C4-2B (cell line): ENCODE data around the gene RPTOR.

Experiments used
- H3K27ac ChIP-seq: fragments of 450-650 bp; 2 replicates; pipeline ENCODE4 v1.5.1; 2017
- ZFX ChIP-seq: fragments of 450-650 bp; IDR thresholded peaks from 2 replicates; pipeline ENCODE4 v1.6.1; 2017
- TF ChIP-seq, protein P1 (sequence below): fragments of 450-650 bp; conservative IDR thresholded peaks from 2 replicates; pipeline ENCODE4 v1.5.1; 2017; ENCODE audit warnings: mild to moderate bottlenecking

RPTOR gene

GRCh38 chr17:80961541-80962330, 417.1 kb downstream of the RPTOR start:
- H3K27ac ChIP-seq: no peak overlapping the region
- no peak for TF ChIP-seq ZFX
- TF ChIP-seq, protein P1, sequence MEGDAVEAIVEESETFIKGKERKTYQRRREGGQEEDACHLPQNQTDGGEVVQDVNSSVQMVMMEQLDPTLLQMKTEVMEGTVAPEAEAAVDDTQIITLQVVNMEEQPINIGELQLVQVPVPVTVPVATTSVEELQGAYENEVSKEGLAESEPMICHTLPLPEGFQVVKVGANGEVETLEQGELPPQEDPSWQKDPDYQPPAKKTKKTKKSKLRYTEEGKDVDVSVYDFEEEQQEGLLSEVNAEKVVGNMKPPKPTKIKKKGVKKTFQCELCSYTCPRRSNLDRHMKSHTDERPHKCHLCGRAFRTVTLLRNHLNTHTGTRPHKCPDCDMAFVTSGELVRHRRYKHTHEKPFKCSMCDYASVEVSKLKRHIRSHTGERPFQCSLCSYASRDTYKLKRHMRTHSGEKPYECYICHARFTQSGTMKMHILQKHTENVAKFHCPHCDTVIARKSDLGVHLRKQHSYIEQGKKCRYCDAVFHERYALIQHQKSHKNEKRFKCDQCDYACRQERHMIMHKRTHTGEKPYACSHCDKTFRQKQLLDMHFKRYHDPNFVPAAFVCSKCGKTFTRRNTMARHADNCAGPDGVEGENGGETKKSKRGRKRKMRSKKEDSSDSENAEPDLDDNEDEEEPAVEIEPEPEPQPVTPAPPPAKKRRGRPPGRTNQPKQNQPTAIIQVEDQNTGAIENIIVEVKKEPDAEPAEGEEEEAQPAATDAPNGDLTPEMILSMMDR: no peak

DNA sequence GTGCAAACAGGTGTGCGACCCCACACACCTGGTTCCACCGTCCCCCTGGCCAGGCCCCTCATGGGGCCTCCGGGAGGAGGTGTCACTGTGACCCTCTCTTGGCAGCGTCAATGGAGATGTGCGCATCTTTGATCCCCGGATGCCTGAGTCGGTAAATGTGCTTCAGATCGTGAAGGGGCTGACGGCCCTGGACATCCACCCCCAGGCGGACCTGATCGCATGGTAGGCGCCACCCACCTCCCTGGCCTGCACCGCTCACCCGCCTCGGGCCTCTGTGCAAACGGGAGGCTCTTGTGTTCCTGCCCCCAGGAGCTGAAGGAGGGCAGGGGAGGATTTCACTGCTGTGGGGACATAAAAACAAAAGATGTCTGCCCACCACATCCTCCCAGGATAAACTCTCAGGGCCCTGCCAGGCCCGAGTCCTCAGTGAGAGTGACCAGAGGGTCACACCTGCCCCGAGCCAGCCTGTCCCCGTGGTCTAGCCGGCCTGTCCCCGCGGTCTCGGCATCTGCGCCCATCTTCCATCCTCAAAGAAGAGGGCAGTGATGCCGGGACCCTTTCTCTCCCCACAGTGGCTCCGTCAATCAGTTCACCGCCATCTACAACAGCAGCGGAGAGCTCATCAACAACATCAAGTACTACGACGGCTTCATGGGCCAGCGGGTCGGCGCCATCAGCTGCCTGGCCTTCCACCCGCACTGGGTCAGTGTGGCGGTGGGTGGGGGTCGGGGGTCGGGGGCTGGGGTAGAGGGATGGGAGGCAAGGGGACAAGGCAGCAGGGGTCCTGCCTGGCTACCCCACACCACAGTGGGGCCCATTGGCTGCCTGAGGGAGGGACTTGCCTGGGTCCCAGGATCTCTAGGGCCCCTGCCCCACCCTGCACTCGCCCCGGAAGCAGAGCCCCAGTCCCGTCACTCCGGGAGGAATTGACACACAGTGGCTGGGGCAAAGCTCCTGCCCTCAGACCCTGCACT, 418.0 kb downstream of the RPTOR start:
- no peak overlapping the region for H3K27ac ChIP-seq
- no peak for TF ChIP-seq ZFX
- TF ChIP-seq, protein P1: no peak

DNA sequence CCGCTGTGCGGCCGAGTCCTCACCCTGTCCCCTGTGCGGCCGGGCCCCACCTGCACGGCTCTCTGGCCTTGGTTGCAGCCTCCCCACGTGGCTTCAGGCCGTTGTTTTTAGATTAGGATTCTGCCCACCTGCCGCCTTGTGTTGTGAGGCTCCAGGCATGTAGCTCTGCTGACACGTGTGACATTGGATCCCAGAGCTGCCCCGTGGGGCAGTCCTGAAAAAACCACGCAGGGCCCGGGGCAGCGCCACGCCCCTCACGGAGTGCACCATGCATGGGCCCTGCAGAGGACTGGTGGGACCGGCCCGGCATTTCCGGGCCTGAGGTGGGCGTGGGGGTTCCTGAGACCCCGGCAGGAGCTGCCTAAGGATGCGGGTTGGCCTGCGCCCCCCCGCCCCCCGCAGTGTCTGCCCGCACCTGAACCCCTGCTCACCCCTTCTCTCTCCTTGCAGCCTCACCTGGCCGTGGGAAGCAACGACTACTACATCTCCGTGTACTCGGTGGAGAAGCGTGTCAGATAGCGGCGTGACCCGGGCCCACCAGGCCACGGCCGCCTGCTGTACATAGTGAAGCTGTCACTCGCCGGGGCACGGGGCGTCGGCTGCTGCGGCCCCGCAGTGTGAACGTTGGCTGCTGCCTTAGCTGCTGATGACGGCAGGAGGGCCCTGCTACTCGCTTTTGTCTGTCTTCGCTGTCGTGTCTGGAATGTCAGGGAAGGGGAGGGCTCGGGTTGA, 419.3 kb downstream of the RPTOR start:
- no peak overlapping the region for H3K27ac ChIP-seq
- TF ChIP-seq ZFX: no peak
- TF ChIP-seq, protein P1: no peak

DNA sequence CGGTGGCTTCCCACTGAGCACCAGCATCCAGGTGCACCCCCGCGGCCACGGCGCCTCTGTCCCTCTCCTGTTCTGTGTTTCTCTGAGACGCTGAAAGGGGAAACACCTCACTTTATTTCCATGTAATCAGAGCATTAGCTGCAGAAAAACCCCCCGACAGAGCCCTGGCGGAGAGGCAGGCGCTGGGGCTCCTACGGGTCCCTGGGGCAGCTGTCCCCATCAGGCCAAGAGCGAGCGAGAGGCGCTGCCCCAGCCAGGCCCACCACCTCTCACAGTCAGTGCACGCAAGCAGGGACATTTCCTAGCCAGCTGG, 419.9 kb downstream of the RPTOR start:
- TF ChIP-seq, protein P1: no peak
- no peak for TF ChIP-seq ZFX
- no peak overlapping the region for H3K27ac ChIP-seq

- no peak overlapping the region for H3K27ac ChIP-seq
- TF ChIP-seq ZFX: no peak
- TF ChIP-seq, protein P1: no peak
These were observed 420.4 kb downstream of the RPTOR start for GRCh38 chr17:80964859-80965580.

- TF ChIP-seq, protein P1: no peak
- TF ChIP-seq ZFX: no peak
- no peak overlapping the region for H3K27ac ChIP-seq
These were observed 421.0 kb downstream of the RPTOR start for GRCh38 chr17:80965606-80966005.
